Adrenal gland (tissue), 12 donors: ENCODE measurements around the gene CIBAR2. TPM values are rescaled to one million over a fixed set of nuclear protein-coding genes. Genes with fewer than 3 reads are reported as not detected.

Experiments used
- DNase-seq, 7 donors: peaks; one replicate each; pipeline ENCODE4 v3.0.0-alpha.2; 2019 to 2020
- H3K27ac ChIP-seq, 5 donors: fragments of 200-600 bp; sonication (generic) in 4 of 5; 1 replicate in 3 of 5; 2 replicates in 2 of 5; pipeline versions ENCODE4 v1.5.1 to v1.8.0; 2016 to 2020; ENCODE audit warnings: mild to moderate bottlenecking in 1 of 5
- H3K27me3 ChIP-seq: fragments of 200-600 bp; 2 replicates; pipeline ENCODE4 v1.8.0; 2021
- H3K36me3 ChIP-seq, 2 donors: fragments of 200-600 bp; replicated peaks in 1 of 2; 1 replicate in 1 of 2; 2 replicates in 1 of 2; pipeline versions ENCODE4 v1.5.1 to v1.8.0; 2018 to 2022
- H3K4me1 ChIP-seq, 2 donors: fragments of 200-600 bp; replicated peaks in 1 of 2; 1 replicate in 1 of 2; 2 replicates in 1 of 2; pipeline versions ENCODE4 v1.5.1 to v1.8.0; 2018 to 2021
- H3K4me3 ChIP-seq, 4 donors: fragments of 200-600 bp; sonication (generic) in 3 of 4; one replicate each; pipeline ENCODE4 v1.5.1; 2016 to 2018
- H3K9me3 ChIP-seq, 3 donors: fragments of 200-600 bp; sonication (generic) in 1 of 3; replicated peaks in 1 of 3; 1 replicate in 2 of 3; 2 replicates in 1 of 3; pipeline versions ENCODE4 v1.5.1 to v1.8.0; 2016 to 2021
- POLR2A ChIP-seq, 2 donors: fragments of 450-650 bp; IDR thresholded peaks; one replicate each; pipeline ENCODE4 v1.6.1; 2017; ENCODE audit warnings: antibody characterized with exemption in 2 of 2, mild to moderate bottlenecking in 2 of 2, moderate library complexity in 1 of 2
- WGBS, 4 donors: extraction: QIAGEN DNeasy Blood & Tissue Kit in 2 of 4; methylation state at CpG; one replicate each; pipeline versions ENCODE4 v1.1.5 to v1.1.7; 2013 to 2017; 5-methylcytosine and 5-hydroxymethylcytosine counted together
- intact Hi-C, 2 donors: fragments of 100-400 bp; cut with DNase I; formaldehyde crosslinking; loops; one replicate each; pipeline versions ENCODE4 v1.14.1 to v1.15.0; 2022 to 2023
- polyA plus RNA-seq, 3 donors: library from polyadenylated mRNA; stranded (reverse); fragments of 200-250 nt in 2 of 3; fragments of 350-450 nt in 1 of 3; fragmentation: Illumina TruSeq in 1 of 3; extraction: RNeasy Lipid Tissue Mini Kit (QIAGEN cat#74804) in 1 of 3; gene quantifications; one replicate each; pipeline ENCODE4 v1.2.3, GENCODE V29; 2013 to 2014
- total RNA-seq, 9 donors: library from RNA; depleted of rRNA in 4 of 9; stranded (reverse); fragments of >200 nt in 4 of 9; fragments of 120-200 nt in 1 of 9; fragmentation: NEBNext Ultra II Directional in 1 of 9; extraction: Animal tissue kit (Norgen Biotek cat#: 25700) in 1 of 9; gene quantifications; one replicate each; pipeline versions ENCODE4 v1.1.0 to v1.2.4, GENCODE V29; 2013 to 2023
- TF ChIP-seq, protein P1 (sequence below), 6 experiments: fragments of 450-650 bp in 4 of 6; fragments of 200-600 bp in 2 of 6; sonication (generic) in 1 of 6; IDR thresholded peaks; 1 replicate in 5 of 6; 2 replicates in 1 of 6; pipeline versions ENCODE4 v1.5.1 to v1.8.0; 2016 to 2021; ENCODE audit warnings: antibody characterized with exemption in 6 of 6, mild to moderate bottlenecking in 2 of 6, moderate library complexity in 1 of 6
- donor health status: healthy with polysubstance abuse.
- donor health status: Bipolar disorder and iron deficiency.
- donor health status: DM: yes; HTN: yes; CAD: no.
- donor health status: DM: no; HTN: no; CAD: no.
- donor health status: DM: no; HTN: no; CAD: no.
- donor health status: DM: yes; HTN: yes; CAD: no.

CIBAR2 gene
- total and polyA plus RNA-seq, 12 donors, result 0.17 to 2.6 (median 0.73) TPM; not detected in 4

DNA sequence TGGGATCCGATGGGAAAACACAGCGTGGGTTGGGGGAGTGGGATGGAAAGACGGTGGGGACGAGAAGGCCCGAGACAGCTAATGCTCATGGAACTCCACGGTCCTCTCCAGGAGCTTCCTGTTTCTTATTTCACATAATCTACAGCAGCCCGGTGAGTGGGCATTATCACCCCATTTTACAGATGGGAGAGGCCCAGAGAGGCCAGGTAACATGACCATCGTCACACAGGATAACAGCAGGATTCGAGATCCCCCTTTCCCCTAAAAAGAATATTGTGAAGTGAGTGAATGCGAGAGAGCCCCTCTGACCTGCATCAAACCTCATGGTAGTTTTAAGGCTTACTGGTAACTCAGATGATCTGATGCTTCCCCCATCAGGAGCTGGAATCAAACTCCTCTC lies 12.0 kb downstream of the CIBAR2 start:
- Histone ChIP-seq H3K27ac (no peak overlapping the region), H3K9me3 (no peaks in the 10 kb centered on the region), H3K4me1 (no peaks in the 10 kb centered on the region), H3K27me3 (no peaks in the 10 kb centered on the region), H3K36me3 (no peaks in the 10 kb centered on the region), H3K4me3 (no peak overlapping the region)
- DNase-seq, result no peak
- WGBS, 4 donors, result 88 to 93% (median 90%) methylated on average over 10 of the region's 10 CpGs
- intact Hi-C loops, result no loop called here
- no peak for TF ChIP-seq POLR2A (IDR thresholded peaks at IDR 0.05)
- TF ChIP-seq, protein P1, sequence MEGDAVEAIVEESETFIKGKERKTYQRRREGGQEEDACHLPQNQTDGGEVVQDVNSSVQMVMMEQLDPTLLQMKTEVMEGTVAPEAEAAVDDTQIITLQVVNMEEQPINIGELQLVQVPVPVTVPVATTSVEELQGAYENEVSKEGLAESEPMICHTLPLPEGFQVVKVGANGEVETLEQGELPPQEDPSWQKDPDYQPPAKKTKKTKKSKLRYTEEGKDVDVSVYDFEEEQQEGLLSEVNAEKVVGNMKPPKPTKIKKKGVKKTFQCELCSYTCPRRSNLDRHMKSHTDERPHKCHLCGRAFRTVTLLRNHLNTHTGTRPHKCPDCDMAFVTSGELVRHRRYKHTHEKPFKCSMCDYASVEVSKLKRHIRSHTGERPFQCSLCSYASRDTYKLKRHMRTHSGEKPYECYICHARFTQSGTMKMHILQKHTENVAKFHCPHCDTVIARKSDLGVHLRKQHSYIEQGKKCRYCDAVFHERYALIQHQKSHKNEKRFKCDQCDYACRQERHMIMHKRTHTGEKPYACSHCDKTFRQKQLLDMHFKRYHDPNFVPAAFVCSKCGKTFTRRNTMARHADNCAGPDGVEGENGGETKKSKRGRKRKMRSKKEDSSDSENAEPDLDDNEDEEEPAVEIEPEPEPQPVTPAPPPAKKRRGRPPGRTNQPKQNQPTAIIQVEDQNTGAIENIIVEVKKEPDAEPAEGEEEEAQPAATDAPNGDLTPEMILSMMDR (IDR thresholded peaks at IDR 0.05), result no peak

DNA sequence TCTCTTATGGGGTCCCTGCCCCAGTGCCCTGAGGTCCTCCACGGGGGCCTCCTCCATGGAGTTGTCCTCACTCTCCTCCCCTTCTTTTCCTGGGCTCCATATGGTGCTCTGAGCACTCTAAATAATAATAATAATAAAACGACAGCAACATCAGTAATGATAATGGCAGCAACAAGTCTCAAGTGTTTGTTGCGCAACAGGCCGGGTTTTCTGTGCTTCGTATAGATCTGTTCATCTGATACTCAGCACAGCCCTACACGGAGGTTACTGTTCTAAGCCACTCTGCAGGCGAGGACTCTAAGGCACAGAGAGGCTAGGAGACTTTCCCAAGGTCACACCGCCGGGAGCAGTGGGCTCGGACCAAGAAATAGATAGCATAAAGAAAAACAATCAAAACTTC lies 13.7 kb downstream of the CIBAR2 start:
- Histone ChIP-seq H3K4me1 (no peaks in the 10 kb centered on the region), H3K4me3 (no peak overlapping the region), H3K27ac (no peak overlapping the region), H3K9me3 (no peaks in the 10 kb centered on the region), H3K36me3 (no peaks in the 10 kb centered on the region), H3K27me3 (peaks cover 5% of the 10 kb centered on the region)
- intact Hi-C loops, result no loop called here
- TF ChIP-seq, protein P1 (IDR thresholded peaks at IDR 0.05), result no peak
- no peak for TF ChIP-seq POLR2A (IDR thresholded peaks at IDR 0.05)
- 57 to 71% (median 62%) methylated on average over 10 of the region's 10 CpGs for WGBS, 4 donors
- DNase-seq, result no peak

DNA sequence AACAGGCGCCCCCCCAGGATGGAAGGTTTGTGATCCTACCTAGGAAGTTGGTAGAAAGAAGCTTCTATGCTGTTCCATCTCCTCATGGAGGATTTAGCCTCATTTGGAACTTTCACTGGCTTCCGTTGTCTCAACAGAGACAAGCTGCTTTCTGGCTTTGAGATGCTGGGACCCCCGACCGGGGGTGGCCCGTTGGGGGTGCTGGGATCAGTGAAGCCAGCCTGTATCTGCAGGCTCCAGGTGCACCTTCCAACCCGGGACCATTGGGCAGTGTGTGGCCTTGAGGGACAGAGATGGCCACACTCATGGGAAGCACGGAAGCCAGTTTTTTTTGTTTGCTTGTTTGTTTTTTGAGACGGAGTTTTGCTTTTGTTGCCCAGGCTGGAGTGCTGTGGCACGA lies 15.4 kb downstream of the CIBAR2 start:
- Histone ChIP-seq H3K4me3 (no peak overlapping the region), H3K27ac (no peak overlapping the region)
- TF ChIP-seq, protein P1 (IDR thresholded peaks at IDR 0.05), result no peak
- TF ChIP-seq POLR2A (IDR thresholded peaks at IDR 0.05), result no peak

DNA sequence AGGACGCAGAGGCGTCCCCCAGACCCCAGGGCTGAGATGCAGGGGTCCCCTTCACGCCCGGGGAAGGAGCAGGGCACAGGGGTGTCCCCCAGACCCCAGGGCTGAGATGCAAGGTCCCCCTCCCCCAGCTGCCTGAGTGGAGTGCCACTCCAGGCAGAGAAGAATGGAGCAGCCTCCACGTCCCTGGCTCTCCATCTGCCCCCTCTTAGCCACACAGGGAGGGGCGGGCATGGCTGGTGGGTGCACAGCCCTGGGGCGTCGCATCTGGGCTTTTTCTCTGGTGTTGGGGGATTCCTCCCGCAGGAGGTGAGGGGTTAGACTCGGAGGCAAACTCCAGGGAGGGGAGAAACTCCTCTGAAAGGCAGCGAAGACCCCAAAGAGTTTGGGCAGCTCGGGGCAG lies 17.5 kb downstream of the CIBAR2 start:
- Histone ChIP-seq H3K4me3 (no peak overlapping the region), H3K4me1 (peaks cover 8 to 10% of the 10 kb centered on the region in 2 donors), H3K27me3 (peaks cover 5% of the 10 kb centered on the region), H3K36me3 (no peaks in the 10 kb centered on the region), H3K9me3 (no peaks in the 10 kb centered on the region), H3K27ac (no peak overlapping the region)
- WGBS, 4 donors, result 72 to 76% (median 74%) methylated on average over 6 to 12 of the region's 12 CpGs
- no peak for TF ChIP-seq POLR2A (IDR thresholded peaks at IDR 0.05)
- TF ChIP-seq, protein P1 (IDR thresholded peaks at IDR 0.05), result no peak
- intact Hi-C loops, result no loop called here
- no peak for DNase-seq

More for the DNA sequence above, 15.4 kb downstream of the CIBAR2 start:
- Histone ChIP-seq H3K4me1 (no peaks in the 10 kb centered on the region), H3K9me3 (no peaks in the 10 kb centered on the region), H3K36me3 (no peaks in the 10 kb centered on the region), H3K27me3 (peaks cover 5% of the 10 kb centered on the region)
- WGBS, 4 donors, result 70 to 76% (median 71%) methylated on average over 7 to 9 of the region's 9 CpGs
- intact Hi-C loops, result no loop called here
- DNase-seq, result no peak
